SHP77 treated with DMSO at 0.1 percent for 48 hours (cell line): ENCODE measurements around the gene KLK10.

Experiments
- DNase-seq: peaks from one replicate; lab custom pipeline; 2025; lab: John Stamatoyannopoulos, UW

The KLK10 gene

DNA sequence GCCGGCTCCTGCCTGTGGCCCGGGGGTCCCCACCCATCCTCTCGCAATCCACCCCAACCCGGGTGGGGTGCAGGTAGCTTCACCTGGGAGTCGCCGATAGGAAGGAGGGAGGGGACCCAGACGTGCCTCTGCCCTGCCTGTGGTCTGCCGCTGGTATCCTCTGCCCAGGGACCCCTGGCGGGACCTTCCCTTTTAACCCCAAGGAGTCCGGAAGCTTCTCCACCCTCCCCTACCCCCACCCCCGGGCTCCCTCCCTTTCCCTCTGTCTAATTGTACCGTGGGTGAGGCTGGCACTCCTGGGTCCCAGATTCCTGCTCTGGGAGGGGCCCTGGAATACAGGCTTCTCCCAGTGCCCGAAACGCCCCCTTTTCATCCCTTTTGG, at the start of gene KLK10:
KLK10 (minus strand) TSS at position 166 of the 382 bp plus-strand sequence. CDS start 579 bp downstream, outside the sequence.
- no peak for DNase-seq

DNA sequence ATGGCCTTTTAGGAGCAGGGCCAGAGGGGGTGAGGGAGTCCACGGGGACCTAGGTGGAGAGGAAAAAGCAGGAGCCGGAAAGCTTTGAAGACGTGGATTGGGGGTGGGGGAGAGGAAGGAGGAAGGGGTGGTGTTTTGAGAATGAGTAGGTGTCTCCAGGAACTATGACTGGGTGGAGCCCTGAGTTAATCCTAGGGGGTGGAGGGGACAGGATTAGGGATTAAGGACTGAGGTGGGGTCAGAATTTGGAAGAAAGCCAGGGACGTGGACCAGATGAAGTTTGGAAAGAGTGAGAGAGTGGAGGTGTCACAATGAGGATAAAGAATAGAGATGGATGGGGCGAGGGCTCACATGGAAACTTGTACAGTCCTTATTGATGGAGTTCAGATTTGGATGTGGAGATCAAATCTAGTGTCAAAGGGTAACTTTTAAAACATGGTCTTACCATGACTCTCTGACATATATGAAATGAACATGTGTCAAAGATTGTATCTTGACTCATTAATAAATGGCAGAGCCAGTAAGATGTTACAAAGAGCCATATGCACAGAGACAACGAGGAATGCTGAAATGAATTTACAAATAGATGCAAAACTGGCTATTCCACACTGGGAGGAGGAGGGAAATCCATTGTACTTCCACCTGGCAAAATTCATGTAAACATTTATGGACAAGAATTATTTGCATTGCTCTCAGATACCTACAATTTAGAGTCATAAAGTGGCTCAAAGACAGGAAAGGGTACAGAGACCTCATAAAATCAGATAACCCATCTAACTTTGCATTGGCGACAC, 47.1 kb upstream of the KLK10 start:
- DNase-seq: no peak

- DNase-seq: no peak
Measured at GRCh38 chr19:51065221-51065960, 45.9 kb upstream of the KLK10 start.

- no peak for DNase-seq
Measured at GRCh38 chr19:51064534-51065220, 45.2 kb upstream of the KLK10 start, which contains the start of gene KLK13. KLK13 (minus strand) TSS chr19:51065092; CDS start chr19:51065067, 25 bp downstream.

DNA sequence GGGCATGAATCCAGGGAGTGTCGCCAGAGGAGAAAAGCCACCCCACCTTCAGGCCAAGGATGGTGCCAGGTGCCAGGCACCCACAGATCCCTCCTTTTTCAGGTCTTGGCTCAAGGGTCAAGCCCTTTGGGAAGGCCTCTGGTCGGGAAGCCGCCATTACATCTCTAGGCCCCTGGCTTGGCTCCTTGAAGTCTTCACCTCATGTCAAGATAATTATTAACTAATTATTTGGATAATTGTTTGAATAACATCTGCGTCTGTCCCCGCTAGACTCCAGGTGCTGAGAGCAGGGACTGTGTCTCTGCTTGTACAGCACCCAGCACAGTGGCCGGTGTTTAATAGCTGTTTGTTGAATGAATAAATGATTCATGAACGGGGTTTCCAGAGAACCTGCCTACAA, 44.2 kb upstream of the KLK10 start:
- DNase-seq: no peak

DNA sequence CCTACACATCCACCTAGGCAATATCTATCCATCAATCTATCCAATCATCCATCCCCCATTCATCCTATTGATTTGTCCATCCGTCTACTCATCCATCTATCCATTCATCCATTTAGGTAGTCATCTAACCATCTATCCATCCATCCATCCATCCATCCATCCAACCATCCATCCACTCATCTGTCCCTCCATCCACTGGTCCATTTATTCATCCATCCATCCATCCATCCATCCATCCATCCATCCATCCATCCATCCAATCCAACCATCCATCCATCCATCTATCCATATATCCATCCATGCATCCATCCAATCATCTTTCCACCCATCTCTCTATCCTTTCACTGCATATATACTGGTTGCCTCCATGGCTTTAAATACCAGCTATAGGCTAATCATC, 41.5 kb upstream of the KLK10 start:
- no peak for DNase-seq

DNA sequence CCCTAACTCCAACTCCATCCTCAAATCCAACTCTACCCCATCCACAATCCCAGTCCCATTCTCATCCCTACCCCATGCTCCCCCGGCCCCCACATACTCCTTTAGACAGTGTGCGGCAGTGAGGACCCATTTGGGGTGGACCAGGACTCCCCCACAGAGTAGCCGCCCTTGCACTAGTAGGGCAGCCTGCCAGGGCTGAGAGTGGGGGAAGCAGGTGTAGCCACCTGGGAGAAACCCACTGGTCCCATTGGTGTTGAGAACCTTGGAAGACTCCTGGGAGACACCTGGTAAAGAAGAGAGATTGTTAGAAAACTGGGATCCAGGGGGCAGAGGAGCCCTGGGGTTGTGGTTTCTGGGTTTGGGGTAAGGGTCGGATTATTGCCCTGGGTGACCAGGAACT, 40.8 kb upstream of the KLK10 start:
- DNase-seq: no peak

DNA sequence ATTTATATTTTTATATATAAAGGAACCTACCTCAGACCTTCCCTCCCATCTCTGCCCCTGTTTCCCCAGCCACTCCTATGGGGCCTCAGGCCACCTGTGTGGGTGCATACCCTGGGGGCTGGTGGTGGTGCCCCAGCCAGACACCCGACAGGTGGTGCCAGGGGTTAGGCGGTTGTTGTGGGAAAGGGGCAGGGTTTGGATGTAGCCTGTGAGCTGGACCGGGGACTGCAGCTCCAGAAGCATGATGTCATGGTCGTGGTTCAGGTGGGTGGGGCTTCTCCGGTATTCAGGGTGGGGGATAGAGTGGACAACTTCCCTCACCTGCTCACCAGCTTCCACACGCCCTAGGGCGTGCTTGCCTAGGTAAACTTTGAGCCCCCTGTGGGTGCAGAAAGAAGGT, 40.2 kb upstream of the KLK10 start:
- DNase-seq: no peak

DNA sequence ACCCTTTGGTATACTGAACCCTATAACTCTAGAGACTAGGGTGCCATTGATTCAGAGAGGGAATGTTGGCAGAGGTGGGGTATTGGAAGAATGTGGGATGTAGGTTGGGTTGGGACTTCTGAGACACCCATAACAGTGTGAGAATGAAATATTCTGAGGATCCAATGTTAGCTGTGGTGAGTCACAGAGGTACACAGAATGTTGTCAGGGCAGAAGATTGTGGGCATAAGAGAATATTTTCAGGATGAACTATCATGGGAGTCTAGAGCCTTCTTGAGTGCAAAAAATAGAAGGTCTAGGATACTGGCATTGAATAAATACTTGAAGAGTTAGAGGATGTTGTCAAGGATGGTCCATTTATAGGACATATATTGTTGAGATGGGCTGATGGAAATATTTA, 36.4 kb upstream of the KLK10 start:
- DNase-seq: no peak

DNA sequence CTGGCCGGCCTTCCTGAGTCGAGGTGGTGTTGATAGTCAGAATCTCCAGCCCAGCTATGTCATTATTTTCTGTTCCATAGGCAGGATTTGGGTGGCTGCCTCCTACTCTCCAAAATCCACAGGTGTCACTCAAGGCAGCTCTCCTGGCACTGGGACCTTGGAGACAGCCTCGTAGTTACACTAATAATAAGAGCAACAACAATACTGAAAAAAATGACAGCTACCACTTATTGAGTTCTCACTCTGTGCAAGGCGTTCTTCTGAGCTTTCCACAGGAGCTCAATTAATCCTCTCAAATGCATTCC, 27.5 kb upstream of the KLK10 start:
- no peak for DNase-seq

DNA sequence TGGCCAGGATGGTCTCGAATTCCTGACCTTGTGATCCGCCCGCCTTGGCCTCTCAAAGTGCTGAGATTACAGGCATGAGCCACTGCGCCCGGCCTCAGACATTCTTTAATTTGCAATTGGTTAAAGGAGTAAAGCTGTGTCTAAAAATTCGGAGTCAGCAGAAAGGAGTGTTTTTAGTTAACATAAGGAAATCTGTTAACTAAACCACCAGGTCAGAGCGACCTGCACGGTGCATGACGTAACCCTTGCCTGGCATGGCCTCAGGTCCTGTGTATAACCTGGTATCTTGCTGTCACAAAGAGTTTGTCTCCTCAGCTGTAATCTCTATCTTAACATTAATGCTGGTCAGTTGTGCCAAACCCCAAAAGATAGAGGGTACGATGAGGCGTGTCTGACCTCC, 24.8 kb upstream of the KLK10 start:
- no peak for DNase-seq

DNA sequence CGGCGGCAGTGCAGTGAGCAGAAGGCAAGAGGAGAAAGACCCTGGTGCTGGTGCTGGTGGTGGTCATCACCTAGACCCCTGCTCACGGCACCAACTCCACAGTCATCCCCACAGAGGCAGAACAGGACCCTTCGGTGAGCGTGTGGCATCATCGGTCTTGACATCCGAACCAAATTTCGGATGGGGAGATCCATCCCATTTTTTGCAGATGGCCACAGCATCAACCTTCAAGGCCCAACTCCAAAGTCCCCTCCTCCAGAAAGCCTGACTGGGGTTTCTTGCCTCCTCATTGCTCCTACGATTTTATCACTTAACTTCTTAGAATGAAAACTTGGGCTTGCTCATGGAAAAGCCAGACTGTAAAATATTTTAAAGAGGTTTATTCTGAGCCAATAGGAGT, 24.0 kb upstream of the KLK10 start:
- no peak for DNase-seq

DNA sequence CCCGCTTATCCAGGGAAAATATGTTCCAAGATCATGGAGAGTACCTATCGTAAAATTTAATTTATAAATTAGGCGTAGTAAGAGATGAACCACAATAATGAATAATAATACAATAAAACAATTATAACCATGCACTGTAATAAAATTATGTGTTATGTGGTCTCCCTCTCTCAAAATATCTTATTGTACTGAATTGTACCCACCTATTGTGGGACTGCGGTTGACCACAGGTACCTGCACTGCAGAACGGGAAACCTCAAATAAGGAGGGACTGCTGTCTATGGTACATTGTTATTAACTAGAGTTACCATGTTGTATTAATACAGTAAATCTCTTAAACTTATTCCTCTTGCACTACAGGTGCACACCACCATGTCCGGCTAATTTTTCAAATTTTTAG, 20.6 kb upstream of the KLK10 start:
- DNase-seq: no peak

DNA sequence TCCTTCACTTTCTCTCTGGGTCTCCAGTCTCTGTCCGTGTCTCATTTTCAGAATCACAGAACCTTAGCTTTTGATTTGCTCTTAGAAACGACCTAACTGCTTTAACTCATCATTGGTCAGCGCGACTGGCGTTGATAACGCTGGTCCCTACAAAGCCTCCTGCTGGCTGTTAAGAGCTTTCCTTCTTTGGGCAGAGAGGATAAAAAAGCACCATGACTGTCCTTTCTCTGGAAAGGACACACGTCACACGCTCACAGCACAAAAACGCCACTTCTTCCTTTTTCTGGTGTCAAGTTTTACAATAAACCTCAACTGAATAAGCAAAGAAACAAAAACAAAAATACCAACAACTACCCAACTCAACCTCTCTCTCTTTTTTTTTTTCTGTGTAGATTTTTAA, 17.0 kb upstream of the KLK10 start:
- no peak for DNase-seq

DNA sequence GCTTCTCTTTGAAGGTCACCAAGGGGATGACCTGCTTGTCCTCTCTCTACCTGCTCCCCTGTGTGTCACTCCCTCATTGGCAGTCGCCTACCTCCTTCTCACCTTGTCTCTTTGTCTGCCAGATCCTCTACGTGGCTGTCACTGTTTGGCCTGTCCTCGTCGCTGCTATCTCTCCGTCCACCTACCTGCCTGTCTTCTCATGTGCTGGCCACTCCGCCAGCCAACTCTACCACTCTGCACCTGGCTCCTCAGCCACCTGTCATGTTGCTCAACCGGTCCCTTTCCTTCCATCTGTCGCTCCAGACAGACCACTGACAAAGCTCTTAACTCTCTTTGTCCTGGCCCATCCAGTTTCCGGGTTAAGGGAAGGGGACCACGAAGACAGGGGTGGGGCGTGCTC, 15.2 kb upstream of the KLK10 start, which contains the start of gene KLK12:
KLK12 (minus strand) TSS at position 299 of the 400 bp plus-strand sequence. CDS start 381 bp downstream, outside the sequence.
- DNase-seq: no peak

- DNase-seq: no peak
Measured at GRCh38 chr19:51031880-51032225, 12.3 kb upstream of the KLK10 start.

DNA sequence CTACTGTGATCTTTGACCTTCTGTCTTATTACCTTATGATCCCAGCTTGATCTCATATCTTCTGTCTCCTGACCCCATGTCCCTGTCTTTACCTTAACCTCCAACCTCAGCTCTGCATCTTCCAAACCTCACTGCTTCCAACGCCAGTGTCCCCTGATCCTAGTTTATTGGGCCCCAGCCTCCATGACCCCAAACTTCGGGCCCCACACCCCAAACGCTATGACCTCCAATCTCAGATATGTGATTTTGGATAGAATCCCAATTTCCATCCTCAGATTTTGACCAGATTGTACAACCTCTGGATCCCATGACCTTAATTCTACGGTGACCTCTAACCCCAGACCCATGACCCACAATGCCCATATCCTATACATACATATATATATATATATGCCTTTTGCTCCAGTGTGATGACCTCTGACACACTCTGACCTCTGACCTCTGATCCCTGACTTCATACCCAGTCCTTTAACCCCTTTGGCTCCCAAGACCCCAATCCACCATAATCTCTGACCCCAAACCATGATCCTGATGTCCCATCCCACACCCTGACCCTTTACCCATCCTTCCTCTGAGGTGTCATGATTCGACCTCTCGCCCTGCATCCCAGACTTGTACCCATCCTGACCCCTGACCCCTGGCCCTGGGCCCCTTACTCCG, 11.8 kb upstream of the KLK10 start:
- no peak for DNase-seq

DNA sequence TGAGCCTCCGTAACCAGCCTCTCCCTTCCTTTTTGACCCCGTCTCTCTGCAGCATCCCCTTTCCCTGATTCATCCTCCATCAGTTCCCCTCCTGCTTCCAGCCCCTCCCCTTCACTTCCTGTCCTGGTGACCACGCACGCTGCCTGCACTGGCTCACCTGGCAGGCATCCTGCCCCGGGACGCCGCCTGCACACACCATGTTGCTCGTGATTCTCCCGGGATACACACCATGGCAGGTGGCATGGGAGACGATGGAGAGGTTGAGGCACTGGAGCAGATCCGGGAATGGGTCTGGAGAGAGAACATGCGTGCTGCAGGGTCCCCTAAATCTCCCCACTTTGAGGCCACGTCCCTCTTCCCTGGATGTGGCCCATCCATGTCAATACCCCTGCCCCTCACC, 11.1 kb upstream of the KLK10 start:
- no peak for DNase-seq

DNA sequence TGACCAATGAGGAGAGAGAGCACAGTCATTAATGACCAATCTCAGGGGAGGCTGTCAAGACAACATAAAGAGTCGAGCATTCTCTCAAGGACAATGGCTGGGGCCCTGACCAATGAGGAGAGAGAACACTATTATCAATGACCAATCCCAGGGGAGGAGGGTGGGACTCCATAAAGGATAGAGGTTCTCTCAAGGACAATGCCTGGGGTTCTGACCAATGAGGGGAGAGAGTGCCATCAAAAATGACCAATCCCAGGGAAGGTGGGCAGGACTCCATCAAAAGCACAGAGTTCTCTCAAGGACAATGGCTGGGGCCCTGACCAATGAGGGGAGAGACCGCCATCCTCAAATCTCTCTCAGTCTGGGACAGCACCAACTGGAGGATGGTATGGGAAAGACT, 10.2 kb upstream of the KLK10 start:
- DNase-seq: no peak

GRCh38 chr19:51027873-51028272, 8.4 kb upstream of the KLK10 start:
- DNase-seq: no peak

DNA sequence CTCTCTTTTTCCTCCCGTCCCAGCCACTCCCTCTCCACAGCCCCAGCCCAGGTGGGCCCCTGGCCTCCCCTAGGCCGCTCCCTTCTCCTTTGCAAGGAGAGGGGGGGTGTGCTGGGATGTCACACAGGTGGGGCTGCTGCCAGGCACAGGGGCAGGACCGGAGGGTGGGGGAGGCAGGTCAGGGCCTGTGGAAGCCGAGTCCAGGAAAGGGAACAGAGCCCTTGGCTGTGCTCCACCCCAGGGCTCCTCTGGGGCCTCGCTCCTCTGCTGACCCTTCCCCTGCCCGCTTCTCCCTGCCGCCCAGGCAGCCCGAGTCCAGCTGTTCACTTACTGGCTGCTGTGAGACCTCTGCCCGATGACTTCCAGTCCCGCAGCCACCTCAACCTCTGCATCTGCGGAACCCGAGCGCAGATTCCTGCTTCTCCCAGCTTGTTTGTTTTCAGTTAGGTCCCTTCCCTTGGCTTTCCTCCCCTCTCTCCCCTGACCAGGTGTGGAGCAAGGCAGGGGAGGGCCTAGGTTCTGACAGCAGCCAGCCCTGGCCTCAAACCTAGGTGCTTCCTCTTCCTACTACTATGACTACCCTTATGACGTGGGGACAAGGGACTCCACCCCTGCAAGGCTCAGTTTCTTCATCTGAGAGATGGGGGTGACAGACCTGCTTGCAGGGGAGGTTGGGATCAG, 7.8 kb upstream of the KLK10 start:
- no peak for DNase-seq

DNA sequence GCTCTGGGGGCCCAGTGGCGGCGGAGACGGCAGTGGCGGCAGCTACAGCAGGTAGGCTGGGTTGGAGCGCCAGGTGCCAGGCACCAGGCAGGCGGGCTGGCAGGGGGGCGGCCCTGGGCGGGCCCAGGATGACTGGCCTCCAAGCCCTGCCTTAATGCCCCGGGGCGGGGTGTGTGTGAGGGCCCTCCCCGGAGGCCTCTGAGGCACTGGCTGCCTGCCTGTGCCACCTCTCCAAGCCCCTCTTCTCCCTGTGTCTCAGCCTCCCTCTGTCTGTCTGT, 7.0 kb upstream of the KLK10 start, which contains the start of gene KLK11:
KLK11 (minus strand) TSS at position 63 of the 278 bp plus-strand sequence. CDS start 985 bp downstream, outside the sequence.
- DNase-seq: no peak
